Measurements from ENCODE around the gene RBM4B.

RBM4B gene

DNA sequence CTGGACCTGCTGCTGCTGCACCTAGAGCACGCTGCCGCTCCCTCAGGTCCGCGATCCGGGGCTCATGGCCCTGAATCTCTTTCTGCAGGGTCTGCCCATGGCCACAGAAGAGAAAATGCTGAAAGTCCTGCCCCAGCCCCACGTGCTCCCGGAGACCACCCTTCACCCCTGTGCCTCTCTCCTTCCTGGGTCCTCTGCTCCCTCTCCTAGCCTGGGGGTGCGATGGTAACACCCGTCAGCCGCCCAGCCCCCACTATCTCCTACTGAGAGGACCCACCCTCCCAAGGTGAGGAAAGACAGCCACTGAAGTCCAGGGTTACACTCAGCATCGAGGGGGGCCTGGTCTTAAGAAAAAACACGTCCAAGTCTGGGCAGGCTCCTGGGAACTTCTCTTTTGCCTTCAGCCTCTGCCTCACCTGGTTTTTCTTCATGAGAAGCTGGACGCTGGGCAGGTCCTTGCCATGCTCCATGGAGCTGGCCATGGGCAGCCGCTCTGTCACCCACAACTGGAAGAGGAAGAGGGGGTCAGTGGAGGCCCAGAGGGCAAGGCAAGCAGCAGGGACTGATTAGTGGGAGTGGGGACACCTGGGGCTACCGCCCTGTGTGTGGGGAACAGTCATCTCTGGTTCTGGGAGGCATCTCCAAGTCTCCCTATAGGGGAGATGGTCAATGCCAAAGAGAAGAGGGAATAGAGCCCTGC lies 15.8 kb upstream of the RBM4B start:
- H3K4me3 ChIP-seq (replicated peaks; ENCODE audit: insufficient read depth, low read length) = no peak overlapping the region
- no peaks in the 10 kb centered on the region for H3K27me3 ChIP-seq (ENCODE audit: insufficient read depth, poor library complexity, severe bottlenecking)
- no peak for TF ChIP-seq GABPA (IDR thresholded peaks at IDR 0.05; ENCODE audit: low read depth)
- TF ChIP-seq POLR2AphosphoS5 (IDR thresholded peaks at IDR 0.05; ENCODE audit: low read depth) = no peak
- TF ChIP-seq, protein P1, sequence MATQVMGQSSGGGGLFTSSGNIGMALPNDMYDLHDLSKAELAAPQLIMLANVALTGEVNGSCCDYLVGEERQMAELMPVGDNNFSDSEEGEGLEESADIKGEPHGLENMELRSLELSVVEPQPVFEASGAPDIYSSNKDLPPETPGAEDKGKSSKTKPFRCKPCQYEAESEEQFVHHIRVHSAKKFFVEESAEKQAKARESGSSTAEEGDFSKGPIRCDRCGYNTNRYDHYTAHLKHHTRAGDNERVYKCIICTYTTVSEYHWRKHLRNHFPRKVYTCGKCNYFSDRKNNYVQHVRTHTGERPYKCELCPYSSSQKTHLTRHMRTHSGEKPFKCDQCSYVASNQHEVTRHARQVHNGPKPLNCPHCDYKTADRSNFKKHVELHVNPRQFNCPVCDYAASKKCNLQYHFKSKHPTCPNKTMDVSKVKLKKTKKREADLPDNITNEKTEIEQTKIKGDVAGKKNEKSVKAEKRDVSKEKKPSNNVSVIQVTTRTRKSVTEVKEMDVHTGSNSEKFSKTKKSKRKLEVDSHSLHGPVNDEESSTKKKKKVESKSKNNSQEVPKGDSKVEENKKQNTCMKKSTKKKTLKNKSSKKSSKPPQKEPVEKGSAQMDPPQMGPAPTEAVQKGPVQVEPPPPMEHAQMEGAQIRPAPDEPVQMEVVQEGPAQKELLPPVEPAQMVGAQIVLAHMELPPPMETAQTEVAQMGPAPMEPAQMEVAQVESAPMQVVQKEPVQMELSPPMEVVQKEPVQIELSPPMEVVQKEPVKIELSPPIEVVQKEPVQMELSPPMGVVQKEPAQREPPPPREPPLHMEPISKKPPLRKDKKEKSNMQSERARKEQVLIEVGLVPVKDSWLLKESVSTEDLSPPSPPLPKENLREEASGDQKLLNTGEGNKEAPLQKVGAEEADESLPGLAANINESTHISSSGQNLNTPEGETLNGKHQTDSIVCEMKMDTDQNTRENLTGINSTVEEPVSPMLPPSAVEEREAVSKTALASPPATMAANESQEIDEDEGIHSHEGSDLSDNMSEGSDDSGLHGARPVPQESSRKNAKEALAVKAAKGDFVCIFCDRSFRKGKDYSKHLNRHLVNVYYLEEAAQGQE (IDR thresholded peaks at IDR 0.05; ENCODE audit: insufficient replicate concordance, low read depth) = no peak
- no peak for TF ChIP-seq CTCF (IDR thresholded peaks at IDR 0.05; ENCODE audit: insufficient read depth, low read length)
- no peak for TF ChIP-seq SPI1 (IDR thresholded peaks at IDR 0.05; ENCODE audit: borderline replicate concordance, low read depth)
- no peak for DNase-seq (ENCODE audit: low read depth in 1 of 2, low spot score in 1 of 2)
- no peak overlapping the region for H3K27ac ChIP-seq (replicated peaks)

DNA sequence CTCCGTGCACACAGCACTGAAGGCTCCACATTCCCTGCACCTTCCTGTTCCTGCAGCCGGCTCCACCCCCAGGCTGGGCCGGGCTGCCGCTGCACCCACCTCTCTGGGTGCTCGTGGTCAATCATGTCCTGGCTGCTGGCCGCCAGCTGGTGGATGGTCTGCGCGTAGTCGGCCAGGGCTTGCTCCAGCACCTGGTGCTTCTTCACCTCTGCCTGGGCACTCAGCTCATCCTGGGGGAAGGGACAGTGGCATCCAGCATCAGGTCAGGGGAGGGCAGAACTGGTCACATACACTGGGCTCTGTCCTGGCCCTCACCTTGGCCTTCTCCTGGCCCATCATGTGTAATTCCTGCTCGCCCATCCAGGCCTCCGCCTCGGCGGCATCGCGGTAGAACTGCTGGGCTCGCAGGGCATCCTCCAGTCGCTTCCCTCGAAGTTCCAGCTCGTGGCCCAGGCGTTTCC lies 15.2 kb upstream of the RBM4B start:
- DNase-seq (ENCODE audit: low read depth in 1 of 2, low spot score in 1 of 2) = no peak
- TF ChIP-seq CTCF (IDR thresholded peaks at IDR 0.05; ENCODE audit: insufficient read depth, low read length) = no peak
- no peak for TF ChIP-seq SPI1 (IDR thresholded peaks at IDR 0.05; ENCODE audit: borderline replicate concordance, low read depth)
- TF ChIP-seq POLR2AphosphoS5 (IDR thresholded peaks at IDR 0.05; ENCODE audit: low read depth) = no peak
- TF ChIP-seq, protein P1 (IDR thresholded peaks at IDR 0.05; ENCODE audit: insufficient replicate concordance, low read depth) = no peak
- no peak for TF ChIP-seq GABPA (IDR thresholded peaks at IDR 0.05; ENCODE audit: low read depth)
- Histone ChIP-seq H3K4me3 (replicated peaks; ENCODE audit: insufficient read depth, low read length) (no peak overlapping the region), H3K27ac (replicated peaks) (no peak overlapping the region), H3K27me3 (ENCODE audit: insufficient read depth, poor library complexity, severe bottlenecking) (no peaks in the 10 kb centered on the region)

- Histone ChIP-seq H3K4me3 (replicated peaks; ENCODE audit: insufficient read depth, low read length) (no peak overlapping the region), H3K27me3 (ENCODE audit: insufficient read depth, poor library complexity, severe bottlenecking) (no peaks in the 10 kb centered on the region), H3K27ac (replicated peaks) (no peak overlapping the region)
- TF ChIP-seq SPI1 (IDR thresholded peaks at IDR 0.05; ENCODE audit: borderline replicate concordance, low read depth) (no peak), CTCF (IDR thresholded peaks at IDR 0.05; ENCODE audit: insufficient read depth, low read length) (no peak), GABPA (IDR thresholded peaks at IDR 0.05; ENCODE audit: low read depth) (no peak), POLR2AphosphoS5 (IDR thresholded peaks at IDR 0.05; ENCODE audit: low read depth) (no peak)
- TF ChIP-seq, protein P1 (IDR thresholded peaks at IDR 0.05; ENCODE audit: insufficient replicate concordance, low read depth) = no peak
- no peak for DNase-seq (ENCODE audit: low read depth in 1 of 2, low spot score in 1 of 2)
Observed at GRCh38 chr11:66692446-66692845, 14.8 kb upstream of the RBM4B start.
